GM19023 (cell line): ENCODE results near the gene RNF180.
"Not testable (repeated sequence)": the region's sequence is repeated elsewhere in the genome, so short reads cannot be mapped to it uniquely, and the experiment has no call there.

Source experiments
- ATAC-seq: cut with Tn5 transposase; IDR thresholded peaks from one replicate; pipeline ENCODE4 v1.9.1; 2021; ENCODE audit warnings: mild to moderate bottlenecking, moderate library complexity; ENCODE audit not compliant: unreplicated experiment

Gene RNF180

GRCh38 chr5:64180661-64181343 lies 15.2 kb downstream of the RNF180 start:
- no peak for ATAC-seq

DNA sequence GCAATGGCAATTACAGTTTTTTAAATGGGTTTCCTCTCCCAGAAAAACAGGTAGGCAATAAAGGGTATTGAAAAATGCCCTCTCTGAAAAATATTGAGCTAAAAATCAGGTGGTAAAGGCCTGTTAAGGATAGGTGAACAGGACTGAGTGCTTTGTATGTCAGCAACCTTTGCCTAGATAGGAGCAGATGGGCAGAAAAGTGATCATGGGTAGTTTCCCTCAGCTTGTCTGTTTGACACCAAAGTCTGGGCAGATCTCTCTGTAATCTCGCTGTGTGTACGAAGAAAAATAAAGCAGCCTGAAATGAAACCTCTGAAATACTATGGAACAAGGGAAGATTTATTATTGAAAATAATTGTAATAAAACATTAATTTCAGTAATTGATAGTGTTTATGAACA lies 15.8 kb downstream of the RNF180 start:
- ATAC-seq: no peak

DNA sequence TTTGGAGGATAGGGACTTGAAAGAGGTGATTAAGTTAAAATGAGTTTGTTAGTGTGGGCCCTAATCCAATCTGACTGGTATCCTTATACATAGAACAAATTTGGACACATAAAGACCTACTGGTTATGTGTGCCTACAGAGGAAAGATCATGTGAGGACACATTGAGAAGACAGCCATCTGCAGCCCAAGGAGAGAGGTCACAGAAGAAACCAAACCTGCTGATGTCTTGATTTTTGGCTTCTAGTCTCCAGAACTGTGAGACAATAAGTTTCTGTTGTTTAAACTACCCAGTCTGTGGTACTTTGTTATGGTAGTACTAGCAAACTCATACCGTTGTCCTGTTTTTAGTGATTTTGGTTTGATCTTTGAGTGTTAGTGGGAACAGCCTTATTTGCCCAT lies 18.3 kb downstream of the RNF180 start:
- no peak for ATAC-seq

- no peak for ATAC-seq
These were observed 19.2 kb downstream of the RNF180 start for GRCh38 chr5:64184832-64185231.

- no peak for ATAC-seq
These were observed 23.1 kb downstream of the RNF180 start for GRCh38 chr5:64188776-64189175.

DNA sequence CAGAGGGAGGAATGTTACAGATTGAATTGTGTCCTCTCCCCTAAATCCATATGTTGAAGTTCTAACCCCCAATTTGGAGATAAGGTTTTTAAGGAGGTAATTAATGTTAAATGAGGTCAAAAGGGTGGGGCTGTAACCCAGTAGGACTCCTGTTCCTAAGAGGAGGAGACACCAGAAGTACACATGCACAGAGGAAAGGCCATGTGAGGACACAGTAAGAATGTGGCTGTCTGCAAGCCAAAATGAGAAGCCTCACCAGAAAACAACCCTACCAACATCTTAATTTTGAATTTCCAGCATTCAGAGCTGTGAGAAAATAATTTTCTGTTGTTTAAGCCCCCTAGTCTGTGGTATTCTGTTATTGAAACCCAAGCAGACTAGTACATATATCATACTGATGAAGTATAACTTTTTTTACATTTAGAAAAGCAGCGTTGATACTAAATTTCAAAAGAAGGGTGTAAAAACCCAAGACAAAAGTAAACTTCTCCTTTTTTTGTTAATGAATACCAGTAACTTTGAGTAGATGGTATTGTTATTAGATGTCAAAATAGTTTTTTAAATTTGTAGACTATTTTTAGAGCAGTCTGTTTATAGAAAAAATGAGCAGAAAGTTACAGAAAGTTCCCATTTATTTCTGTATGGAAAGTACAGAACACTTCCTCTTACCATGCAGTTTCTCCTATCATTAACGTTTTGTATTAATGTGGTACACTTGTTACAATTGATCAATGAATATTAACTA lies 25.1 kb downstream of the RNF180 start:
- no peak for ATAC-seq

- ATAC-seq: no peak
These were observed 30.3 kb downstream of the RNF180 start for GRCh38 chr5:64195981-64196380.

DNA sequence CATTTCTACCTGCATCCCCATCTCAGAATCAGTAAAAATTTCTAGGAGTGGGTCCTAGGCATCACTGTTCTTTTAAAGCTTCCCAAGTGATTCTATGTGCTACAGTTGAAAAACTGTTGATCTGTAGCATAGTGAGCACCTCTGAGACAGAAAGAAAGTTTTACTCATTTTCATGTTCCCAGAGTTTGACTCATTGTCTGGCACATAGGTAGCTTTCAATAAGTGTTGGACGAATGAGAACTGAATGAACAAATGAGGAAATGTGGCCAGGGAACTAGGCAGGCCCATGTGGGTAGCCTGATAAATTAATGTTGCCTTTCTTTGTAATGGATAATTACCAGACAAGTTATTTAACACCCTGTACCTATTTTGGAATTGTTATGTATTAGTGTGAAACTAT lies 33.8 kb downstream of the RNF180 start:
- no peak for ATAC-seq

DNA sequence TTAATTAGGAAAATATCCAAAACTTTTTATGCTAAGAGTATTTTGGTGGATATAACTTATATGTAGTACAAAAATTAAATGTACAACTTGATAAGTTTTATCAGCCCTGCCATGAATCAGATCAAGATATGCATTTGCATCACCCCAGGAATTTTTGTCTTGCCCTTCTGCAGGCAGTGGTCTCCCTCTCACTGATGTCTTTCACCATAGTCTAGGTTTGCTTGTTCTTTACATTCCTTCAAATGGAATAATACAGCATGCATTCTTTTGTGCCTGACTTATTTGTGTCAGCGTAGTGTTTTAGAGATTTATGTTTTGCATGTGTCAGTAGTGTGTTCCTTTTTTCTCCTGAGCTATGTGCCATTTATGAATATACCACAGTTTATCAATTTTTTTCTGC lies 36.4 kb downstream of the RNF180 start:
- no peak for ATAC-seq

- ATAC-seq: no peak
These were observed 41.0 kb downstream of the RNF180 start for GRCh38 chr5:64206653-64207052.

GRCh38 chr5:64207978-64208377 lies 42.3 kb downstream of the RNF180 start:
- ATAC-seq: no peak

DNA sequence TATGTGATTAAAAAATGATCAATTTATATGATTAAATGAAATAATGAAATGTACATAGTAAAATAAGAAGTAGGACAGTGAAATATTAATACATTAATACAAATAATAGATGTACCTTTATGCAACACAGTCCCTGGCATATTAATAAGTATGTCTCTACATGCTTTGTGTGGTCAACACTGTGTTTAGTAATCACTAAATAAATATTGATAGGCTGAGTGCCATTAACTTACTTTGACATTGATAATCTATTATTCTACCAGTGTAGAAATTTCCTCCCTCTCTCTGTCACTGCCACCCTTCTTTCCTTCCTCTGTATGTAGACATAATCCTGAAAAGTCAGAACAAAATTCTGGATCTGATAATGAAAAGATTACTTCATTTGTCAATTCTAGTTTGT lies 43.7 kb downstream of the RNF180 start:
- no peak for ATAC-seq

GRCh38 chr5:64210866-64211265 lies 45.2 kb downstream of the RNF180 start:
- no peak for ATAC-seq

- ATAC-seq: no peak
These were observed 47.4 kb downstream of the RNF180 start for GRCh38 chr5:64213011-64213410.

GRCh38 chr5:64213531-64213930 lies 47.9 kb downstream of the RNF180 start:
- no peak for ATAC-seq

DNA sequence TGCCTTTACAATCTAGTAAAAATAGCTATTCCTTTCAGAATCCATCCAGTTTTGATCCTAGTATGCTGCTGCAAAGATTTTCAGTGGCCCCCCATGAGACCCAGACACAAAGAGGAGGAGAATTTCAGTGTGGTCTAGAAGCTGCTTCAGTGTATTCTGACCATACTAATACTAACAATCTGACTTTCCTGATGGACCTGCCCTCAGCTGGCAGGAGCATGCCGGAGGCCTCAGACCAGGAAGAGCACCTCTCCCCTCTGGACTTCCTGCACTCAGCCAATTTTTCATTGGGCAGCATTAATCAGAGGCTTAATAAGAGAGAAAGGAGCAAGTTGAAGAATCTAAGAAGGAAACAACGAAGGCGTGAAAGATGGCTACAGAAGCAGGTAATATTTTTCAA lies 48.5 kb downstream of the RNF180 start:
- ATAC-seq: no peak

DNA sequence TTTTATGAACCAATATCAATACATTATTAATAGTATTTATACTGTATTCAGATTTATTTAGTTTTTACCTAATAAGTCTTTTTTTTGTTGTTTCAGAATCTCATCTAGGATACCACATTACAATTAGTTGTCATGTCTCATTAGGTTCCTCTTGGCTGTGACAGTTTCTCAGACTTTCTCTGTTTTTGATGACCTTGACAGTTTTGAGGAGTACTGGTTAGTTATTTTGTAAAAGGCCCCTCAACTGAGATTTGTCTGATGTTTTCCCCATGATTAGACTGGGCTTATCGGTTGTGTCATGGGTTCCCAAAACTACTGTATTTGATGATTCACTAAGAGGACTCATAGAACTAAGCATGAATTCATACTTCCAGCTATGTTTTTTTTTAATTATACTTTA lies 56.3 kb downstream of the RNF180 start:
- ATAC-seq: no peak

DNA sequence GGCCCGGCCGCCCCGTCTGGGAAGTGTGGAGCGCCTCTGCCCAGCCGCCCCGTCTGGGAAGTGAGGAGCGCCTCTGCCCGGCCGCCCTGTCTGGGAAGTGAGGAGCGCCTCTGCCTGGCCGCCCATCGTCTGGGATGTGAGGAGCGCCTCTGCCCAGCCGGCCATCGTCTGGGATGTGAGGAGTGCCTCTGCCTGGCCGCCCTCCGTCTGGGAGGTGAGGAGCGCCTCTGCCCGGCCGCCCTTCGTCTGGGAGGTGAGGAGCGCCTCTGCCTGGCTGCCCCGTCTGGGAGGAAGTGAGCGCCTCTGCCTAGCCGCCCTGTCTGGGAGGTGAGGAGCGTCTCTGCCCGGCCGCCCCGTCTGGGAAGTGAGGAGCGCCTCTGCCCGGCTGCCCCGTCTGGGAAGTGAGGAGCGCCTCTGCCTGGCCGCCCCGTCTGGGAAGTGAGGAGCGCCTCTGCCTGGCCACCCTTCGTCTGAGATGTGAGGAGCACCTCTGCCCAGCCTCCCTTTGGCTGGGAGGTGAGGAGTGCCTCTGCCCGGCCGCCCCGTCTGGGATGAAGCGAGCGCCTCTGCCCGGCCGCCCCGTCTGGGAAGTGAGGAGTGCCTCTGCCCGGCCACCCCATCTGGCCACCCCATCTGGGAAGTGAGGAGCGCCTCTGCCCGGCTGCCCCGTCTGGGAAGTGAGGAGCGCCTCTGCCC lies 59.8 kb downstream of the RNF180 start:
- not testable (repeated sequence) for ATAC-seq

GRCh38 chr5:64227131-64227537 lies 61.5 kb downstream of the RNF180 start:
- ATAC-seq: not testable (repeated sequence)

DNA sequence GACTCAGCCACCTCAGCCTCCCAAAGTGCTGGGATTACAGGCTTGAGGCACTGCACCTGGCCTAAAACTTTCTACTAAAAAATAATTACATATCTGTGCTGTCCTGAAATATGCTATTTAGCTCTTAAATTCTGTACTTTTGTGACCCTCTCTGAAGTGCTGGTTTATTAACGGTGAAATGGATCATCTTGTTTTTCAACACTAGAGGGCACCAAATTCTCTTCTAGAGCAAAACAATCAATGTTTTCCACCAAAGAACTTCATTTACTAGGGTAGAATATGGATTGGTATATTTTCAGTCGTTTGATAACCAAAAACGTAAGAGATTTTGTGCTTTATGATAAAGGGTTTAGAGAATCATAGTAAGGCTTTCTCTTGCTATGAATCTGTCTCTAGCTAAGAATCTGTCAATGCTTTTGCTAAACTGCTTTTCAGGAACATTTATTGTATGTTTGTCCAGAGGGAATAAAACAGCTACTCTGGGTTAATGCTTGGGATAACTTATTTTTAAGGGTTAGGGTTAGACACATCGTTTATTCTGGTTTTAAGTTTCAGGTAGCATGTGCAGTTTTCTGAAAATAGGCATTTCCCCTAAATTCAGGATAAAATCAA lies 63.6 kb downstream of the RNF180 start:
- ATAC-seq: peak; percentile 46

- no peak for ATAC-seq
These were observed 95.1 kb downstream of the RNF180 start for GRCh38 chr5:64260756-64261155.

DNA sequence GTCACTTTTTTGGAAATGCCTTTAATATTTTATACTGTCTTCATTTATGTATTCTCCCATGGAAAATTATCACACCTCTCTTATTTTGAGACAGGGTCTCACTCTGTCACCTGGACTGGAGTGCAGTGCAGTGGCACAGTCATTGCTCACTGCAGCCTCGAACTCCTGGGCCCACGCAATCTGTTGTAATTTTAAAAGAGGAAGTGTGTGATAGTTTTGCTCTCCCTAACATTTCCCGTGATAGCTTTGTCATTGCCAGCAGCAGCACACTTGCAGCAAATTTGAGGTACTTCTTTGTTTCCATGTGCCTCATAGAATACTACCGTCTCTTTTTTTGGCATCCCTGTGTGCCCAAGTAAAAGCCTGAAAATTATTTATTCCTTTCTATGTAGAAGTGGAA lies 103.5 kb downstream of the RNF180 start:
- no peak for ATAC-seq
